K562 (cell line): ENCODE measurements around the gene DYNLT3. TPM values are rescaled to one million over a fixed set of nuclear protein-coding genes. Genes with fewer than 3 reads are reported as not detected.

Experiments used
- ARNT ChIP-seq, 2 experiments: fragments of 450-650 bp; IDR thresholded peaks; 2 replicates each; pipeline ENCODE4 v1.6.1; 2016; ENCODE audit warnings: mild to moderate bottlenecking in 1 of 2
- FOXO4 ChIP-seq: fragments of 450-650 bp; formaldehyde crosslinking; IDR thresholded peaks from 2 replicates; pipeline ENCODE4 v1.4.0; 2020; ENCODE audit warnings: mild to moderate bottlenecking, moderate library complexity
- FOXP1 ChIP-seq: sonication (generic); formaldehyde crosslinking; IDR thresholded peaks from 2 replicates; pipeline ENCODE4 v1.8.0; 2022; ENCODE audit warnings: mild to moderate bottlenecking, missing genetic modification reagents
- GABPB1 ChIP-seq: sonication (generic); formaldehyde crosslinking; IDR thresholded peaks from 2 replicates; pipeline ENCODE4 v1.8.0; 2022; ENCODE audit warnings: mild to moderate bottlenecking, missing genetic modification reagents
- GATA2 ChIP-seq: sonication (generic); formaldehyde crosslinking; IDR thresholded peaks from 2 replicates; pipeline ENCODE4 v1.4.0; 2020; ENCODE audit warnings: mild to moderate bottlenecking, missing genetic modification reagents
- GTF2F1 ChIP-seq: IDR thresholded peaks from 2 replicates; pipeline ENCODE4 v1.6.1; 2011; ENCODE audit warnings: low read depth, low read length, improper control_type of control experiment
- KDM1A ChIP-seq, 2 experiments: fragments of 450-650 bp; IDR thresholded peaks; 2 replicates each; pipeline ENCODE4 v1.6.1; 2016; ENCODE audit warnings: mild to moderate bottlenecking in 2 of 2
- LCOR ChIP-seq: sonication (generic); formaldehyde crosslinking; IDR thresholded peaks from 2 replicates; pipeline ENCODE4 v1.8.0; 2022; ENCODE audit warnings: mild to moderate bottlenecking, missing genetic modification reagents
- PCBP2 ChIP-seq: fragments of 200-400 bp; formaldehyde crosslinking; IDR thresholded peaks from 2 replicates; pipeline ENCODE4 v1.6.1; 2018; ENCODE audit warnings: low read length, low read depth, mild to moderate bottlenecking, moderate library complexity; ENCODE audit not compliant: poor library complexity, severe bottlenecking
- PHB2 ChIP-seq: fragments of 450-650 bp; IDR thresholded peaks from 2 replicates; pipeline ENCODE4 v1.6.1; 2017; ENCODE audit warnings: low read depth
- POLR2AphosphoS2 ChIP-seq: IDR thresholded peaks from 2 replicates; pipeline ENCODE4 v1.6.1; 2012; ENCODE audit warnings: low read length, improper control_type of control experiment
- RAD21 ChIP-seq, 2 experiments: fragments of 250-450 bp in 1 of 2; fragments of 450-650 bp in 1 of 2; sonication (Bioruptor Pico) in 1 of 2; formaldehyde crosslinking in 1 of 2; IDR thresholded peaks in 1 of 2; conservative IDR thresholded peaks in 1 of 2; 2 replicates each; pipeline versions ENCODE4 v1.4.0 to v1.8.0; 2020 to 2022; ENCODE audit warnings: mild to moderate bottlenecking in 2 of 2, moderate library complexity in 1 of 2
- SIN3A ChIP-seq, 2 experiments: fragments of 150-350 bp in 1 of 2; IDR thresholded peaks; 2 replicates each; pipeline ENCODE4 v1.6.1; 2011 to 2016; ENCODE audit warnings: borderline replicate concordance in 2 of 2, low read depth in 2 of 2, low read length in 2 of 2, mild to moderate bottlenecking in 2 of 2, moderate library complexity in 2 of 2; ENCODE audit not compliant: control insufficient read depth in 1 of 2
- SMAD3 ChIP-seq: fragments of 450-650 bp; formaldehyde crosslinking; conservative IDR thresholded peaks from 2 replicates; pipeline ENCODE4 v1.4.0; 2020; ENCODE audit warnings: mild to moderate bottlenecking
- SMC3 ChIP-seq: conservative IDR thresholded peaks from 2 replicates; pipeline ENCODE4 v1.6.1; 2011; ENCODE audit warnings: low read depth, low read length, improper control_type of control experiment; ENCODE audit not compliant: insufficient read depth
- ZBED1 ChIP-seq: IDR thresholded peaks from 2 replicates; pipeline ENCODE4 v1.6.1; 2014
- ZEB2 ChIP-seq: fragments of 450-650 bp; IDR thresholded peaks from 2 replicates; pipeline ENCODE4 v1.6.1; 2016
- ZNF165 ChIP-seq: fragments of 250-450 bp; sonication (Bioruptor Pico); IDR thresholded peaks from 2 replicates; pipeline ENCODE4 v1.4.0; 2020; ENCODE audit warnings: borderline replicate concordance
- ZNF23 ChIP-seq: fragments of 250-450 bp; sonication (Bioruptor Pico); IDR thresholded peaks from 2 replicates; pipeline ENCODE4 v1.4.0; 2020; ENCODE audit warnings: mild to moderate bottlenecking
- ZNF3 ChIP-seq: fragments of 250-450 bp; sonication (Bioruptor Pico); IDR thresholded peaks from 2 replicates; pipeline ENCODE4 v1.5.0; 2021; ENCODE audit warnings: mild to moderate bottlenecking, moderate library complexity
- ZNF431 ChIP-seq: sonication (generic); formaldehyde crosslinking; IDR thresholded peaks from 2 replicates; pipeline ENCODE4 v1.8.0; 2022; ENCODE audit warnings: mild to moderate bottlenecking, missing genetic modification reagents
- ZNF584 ChIP-seq: fragments of 200-800 bp; sonication (Bioruptor generic); IDR thresholded peaks from 2 replicates; pipeline ENCODE4 v1.6.1; 2016; ENCODE audit warnings: low read depth, mild to moderate bottlenecking, missing genetic modification characterization, missing compliant biosample characterization
- polyA plus RNA-seq, 8 experiments: library from polyadenylated mRNA; depleted of rRNA in 4 of 8; stranded (reverse) in 5 of 8; unstranded in 3 of 8; fragments of >200 nt; fragmentation: Nextera tagmentation in 2 of 8; fragmentation: Illumina TruSeq in 1 of 8; extraction: Ambion mirVana in 2 of 8; extraction: Trizol in 1 of 8; gene quantifications; 2 replicates each; pipeline versions ENCODE4 v1.2.1 to v1.2.3, GENCODE V29; 2011 to 2014; ENCODE audit warnings: inconsistent platforms in 1 of 8, missing spikeins in 1 of 8
- total RNA-seq, 7 experiments: library from RNA; depleted of rRNA in 6 of 7; stranded (reverse); fragments of >200 nt in 6 of 7; fragmentation: Illumina TruSeq in 2 of 7; extraction: Trizol in 2 of 7; gene quantifications; 2 replicates each; pipeline versions ENCODE4 v1.2.1 to v1.2.3, GENCODE V29; 2011 to 2021; ENCODE audit warnings: low replicate concordance in 1 of 7
- TF ChIP-seq, protein P1 (sequence below): fragments of 450-650 bp; formaldehyde crosslinking; IDR thresholded peaks from 2 replicates; pipeline ENCODE4 v1.4.0; 2022; ENCODE audit warnings: missing genetic modification characterization
- TF ChIP-seq, protein P2 (sequence below), 2 experiments: IDR thresholded peaks; 2 replicates each; pipeline ENCODE4 v1.6.1; 2012; ENCODE audit warnings: improper control_type of control experiment in 2 of 2, low read depth in 2 of 2, low read length in 2 of 2, borderline replicate concordance in 1 of 2

DYNLT3 gene
- total and polyA plus RNA-seq, 9 of the 15 experiments (the other 6 are each of a cell fraction or from before 2014, with no cell fraction given) = 4.5 to 17.5 (median 8.3) TPM

- TF ChIP-seq, protein P1, sequence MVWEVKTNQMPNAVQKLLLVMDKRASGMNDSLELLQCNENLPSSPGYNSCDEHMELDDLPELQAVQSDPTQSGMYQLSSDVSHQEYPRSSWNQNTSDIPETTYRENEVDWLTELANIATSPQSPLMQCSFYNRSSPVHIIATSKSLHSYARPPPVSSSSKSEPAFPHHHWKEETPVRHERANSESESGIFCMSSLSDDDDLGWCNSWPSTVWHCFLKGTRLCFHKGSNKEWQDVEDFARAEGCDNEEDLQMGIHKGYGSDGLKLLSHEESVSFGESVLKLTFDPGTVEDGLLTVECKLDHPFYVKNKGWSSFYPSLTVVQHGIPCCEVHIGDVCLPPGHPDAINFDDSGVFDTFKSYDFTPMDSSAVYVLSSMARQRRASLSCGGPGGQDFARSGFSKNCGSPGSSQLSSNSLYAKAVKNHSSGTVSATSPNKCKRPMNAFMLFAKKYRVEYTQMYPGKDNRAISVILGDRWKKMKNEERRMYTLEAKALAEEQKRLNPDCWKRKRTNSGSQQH (CRISPR knock-in tag) = no peak
- TF ChIP-seq LCOR (no peak), SMAD3 (no peak), ZBED1 (no peak), FOXP1 (CRISPR knock-in tag) (no peak), PHB2 (no peak), SMC3 (no peak), GABPB1 (CRISPR knock-in tag) (no peak), ZNF165 (CRISPR knock-in tag) (no peak), ZNF23 (CRISPR knock-in tag) (no peak), ZEB2 (no peak), ZNF584 (CRISPR knock-in tag) (no peak), RAD21 (CRISPR knock-in tag; conservative IDR thresholded peaks at IDR 0.05 in 1 of 2, IDR thresholded peaks at IDR 0.05 in 1 of 2) (no peak), GTF2F1 (no peak), ZNF431 (no peak), PCBP2 (no peak), ARNT (IDR thresholded peaks at IDR 0.05) (no peak), GATA2 (CRISPR knock-in tag) (no peak), KDM1A (IDR thresholded peaks at IDR 0.05) (no peak; a peak in 1 of 4 replicates), ZNF3 (CRISPR knock-in tag) (no peak), FOXO4 (CRISPR knock-in tag) (no peak), POLR2AphosphoS2 (no peak), SIN3A (IDR thresholded peaks at IDR 0.05; ENCODE audit: borderline replicate concordance in 2 of 2, control insufficient read depth in 1 of 2, low read depth in 2 of 2, low read length in 2 of 2) (peak in 1 of 2 experiments; percentile 71; a peak in 1 of 4 replicates)
- TF ChIP-seq, protein P2, sequence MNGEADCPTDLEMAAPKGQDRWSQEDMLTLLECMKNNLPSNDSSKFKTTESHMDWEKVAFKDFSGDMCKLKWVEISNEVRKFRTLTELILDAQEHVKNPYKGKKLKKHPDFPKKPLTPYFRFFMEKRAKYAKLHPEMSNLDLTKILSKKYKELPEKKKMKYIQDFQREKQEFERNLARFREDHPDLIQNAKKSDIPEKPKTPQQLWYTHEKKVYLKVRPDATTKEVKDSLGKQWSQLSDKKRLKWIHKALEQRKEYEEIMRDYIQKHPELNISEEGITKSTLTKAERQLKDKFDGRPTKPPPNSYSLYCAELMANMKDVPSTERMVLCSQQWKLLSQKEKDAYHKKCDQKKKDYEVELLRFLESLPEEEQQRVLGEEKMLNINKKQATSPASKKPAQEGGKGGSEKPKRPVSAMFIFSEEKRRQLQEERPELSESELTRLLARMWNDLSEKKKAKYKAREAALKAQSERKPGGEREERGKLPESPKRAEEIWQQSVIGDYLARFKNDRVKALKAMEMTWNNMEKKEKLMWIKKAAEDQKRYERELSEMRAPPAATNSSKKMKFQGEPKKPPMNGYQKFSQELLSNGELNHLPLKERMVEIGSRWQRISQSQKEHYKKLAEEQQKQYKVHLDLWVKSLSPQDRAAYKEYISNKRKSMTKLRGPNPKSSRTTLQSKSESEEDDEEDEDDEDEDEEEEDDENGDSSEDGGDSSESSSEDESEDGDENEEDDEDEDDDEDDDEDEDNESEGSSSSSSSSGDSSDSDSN (IDR thresholded peaks at IDR 0.05; ENCODE audit: borderline replicate concordance in 1 of 2, low read depth in 2 of 2, low read length in 2 of 2) = no peak
Observed at GRCh38 chrX:37871626-37872302, 24.4 kb upstream of the DYNLT3 start (continued).
